PC-9 (cell line): ENCODE data around the gene BZW2. TPM values are rescaled to one million over a fixed set of nuclear protein-coding genes. Genes with fewer than 3 reads are reported as not detected.

Experiments used
- BruUV-seq: library from RNA; stranded (reverse); fragments of 400-500 nt; replicated peaks from 2 replicates; lab custom pipeline; 2021; lab: Mats Ljungman, UMichigan
- CTCF ChIA-PET: fragments of 300-600 bp; sonication (Branson Sonifier 250); formaldehyde crosslinking; loops from one replicate; lab custom pipeline; 2022; ENCODE audit warnings: antibody characterized with exemption; lab: Charles Lee
- POLR2A ChIA-PET: fragments of 300-600 bp; sonication (Branson Sonifier 250); formaldehyde crosslinking; loops from one replicate; lab custom pipeline; 2022; ENCODE audit warnings: antibody characterized with exemption; ENCODE audit not compliant: unreplicated experiment; lab: Charles Lee
- DNase-seq, 2 experiments: peaks; one replicate each; pipeline versions ENCODE4 v3.0.0 to v3.0.0-alpha.2; 2015 to 2022; ENCODE audit warnings: mixed read lengths in 1 of 2
- H2AFZ ChIP-seq: fragments of 200-600 bp; sonication (generic); 2 replicates; pipeline ENCODE4 v1.8.1; 2017; ENCODE audit warnings: antibody characterized with exemption
- H3F3A ChIP-seq: fragments of 200-600 bp; sonication (generic); 2 replicates; pipeline ENCODE4 v1.8.1; 2017; ENCODE audit warnings: antibody characterized with exemption, mild to moderate bottlenecking, low read depth; ENCODE audit not compliant: insufficient read depth
- H3K27ac ChIP-seq: fragments of 200-600 bp; sonication (generic); 2 replicates; pipeline ENCODE4 v1.6.1; 2016; ENCODE audit warnings: mixed run types
- H3K27me3 ChIP-seq: fragments of 200-600 bp; sonication (generic); 2 replicates; pipeline ENCODE4 v1.6.1; 2016; ENCODE audit warnings: low read depth, mixed run types; ENCODE audit not compliant: insufficient read depth
- H3K36me3 ChIP-seq: fragments of 200-600 bp; sonication (generic); 2 replicates; pipeline ENCODE4 v1.6.1; 2016; ENCODE audit warnings: low read depth, mixed run types
- H3K4me1 ChIP-seq: fragments of 200-600 bp; sonication (generic); replicated peaks from 2 replicates; pipeline ENCODE4 v1.6.1; 2016; ENCODE audit warnings: mixed run types; ENCODE audit not compliant: insufficient read depth
- H3K4me2 ChIP-seq: fragments of 200-600 bp; sonication (generic); 2 replicates; pipeline ENCODE4 v1.6.1; 2017; ENCODE audit warnings: mixed run types
- H3K4me3 ChIP-seq: fragments of 200-600 bp; sonication (generic); 2 replicates; pipeline ENCODE4 v1.6.1; 2016; ENCODE audit warnings: mixed run types
- H3K79me2 ChIP-seq: fragments of 200-600 bp; sonication (generic); 2 replicates; pipeline ENCODE4 v1.6.1; 2017; ENCODE audit warnings: low read depth, mixed run types
- H3K9me2 ChIP-seq: fragments of 200-600 bp; sonication (generic); 2 replicates; pipeline ENCODE4 v1.8.1; 2017; ENCODE audit warnings: mild to moderate bottlenecking; ENCODE audit not compliant: insufficient read depth
- H3K9me3 ChIP-seq: fragments of 200-600 bp; sonication (generic); 2 replicates; pipeline ENCODE4 v1.8.1; 2016; ENCODE audit warnings: low read depth; ENCODE audit not compliant: insufficient read depth
- H4K20me1 ChIP-seq: fragments of 200-600 bp; sonication (generic); 2 replicates; pipeline ENCODE4 v1.8.1; 2017; ENCODE audit not compliant: insufficient read depth
- CTCF ChIP-seq: fragments of 200-600 bp; sonication (generic); conservative IDR thresholded peaks from 2 replicates; pipeline ENCODE4 v1.6.1; 2017; ENCODE audit warnings: mixed run types, antibody characterized with exemption, mild to moderate bottlenecking, moderate library complexity
- EZH2 ChIP-seq: fragments of 200-600 bp; sonication (generic); IDR thresholded peaks from 2 replicates; pipeline ENCODE4 v1.8.0; 2017; ENCODE audit warnings: antibody characterized with exemption, low read depth
- intact Hi-C: fragments of 100-400 bp; cut with micrococcal nuclease; formaldehyde crosslinking; loops from one replicate; pipeline ENCODE4 v1.10.0; 2022; ENCODE audit not compliant: unreplicated experiment
- total RNA-seq: library from RNA; stranded (reverse); gene quantifications from 2 replicates; pipeline ENCODE4 v1.2.3, GENCODE V29; 2021

Gene BZW2
- total RNA-seq, 1 experiment from 2014 or later: 93.7 TPM

GRCh38 chr7:16721541-16721940 lies 75.6 kb downstream of the BZW2 start:
- no peak for DNase-seq
- BruUV-seq: no TSS peak
- intact Hi-C loops: no loop called here
- ChIA-PET CTCF (no interaction called here), POLR2A (interaction anchor here (0.7 kb wide), 1 partner anchor 71 kb away, joined by 3 read pairs; no protein-coding TSS in a partner anchor)
- Histone ChIP-seq H3K79me2 (no peaks in the 10 kb centered on the region), H3K9me2 (no peaks in the 10 kb centered on the region), H3K27ac (no peak overlapping the region), H3F3A (peaks cover 9% of the 10 kb centered on the region; the same call in 1 of the 2 replicates), H3K4me1 (peaks cover 17% of the 10 kb centered on the region), H3K36me3 (no peaks in the 10 kb centered on the region), H4K20me1 (no peaks in the 10 kb centered on the region), H3K9me3 (no peaks in the 10 kb centered on the region), H3K4me3 (no peak overlapping the region), H3K4me2 (no peak overlapping the region), H2AFZ (no peak overlapping the region), H3K27me3 (no peaks in the 10 kb centered on the region)
- no peak for TF ChIP-seq CTCF
- no peak for TF ChIP-seq EZH2

- CTCF ChIA-PET: no interaction called here
- POLR2A ChIA-PET: no interaction called here
- H4K20me1 ChIP-seq: no peaks in the 10 kb centered on the region
Measured at GRCh38 chr7:16724344-16724743, 78.4 kb downstream of the BZW2 start.

GRCh38 chr7:16726189-16726588 lies 80.2 kb downstream of the BZW2 start:
- ChIA-PET POLR2A (no interaction called here), CTCF (no interaction called here)
- no peaks in the 10 kb centered on the region for H4K20me1 ChIP-seq
- H3F3A ChIP-seq: no peaks in the 10 kb centered on the region
- no peak overlapping the region for H3K4me2 ChIP-seq
- no TSS peak for BruUV-seq
- H3K4me3 ChIP-seq: no peak overlapping the region
- intact Hi-C loops: no loop called here
- no peak overlapping the region for H2AFZ ChIP-seq
- no peaks in the 10 kb centered on the region for H3K4me1 ChIP-seq
- no peaks in the 10 kb centered on the region for H3K9me3 ChIP-seq
- no peaks in the 10 kb centered on the region for H3K79me2 ChIP-seq
- H3K36me3 ChIP-seq: no peaks in the 10 kb centered on the region
- TF ChIP-seq CTCF (no peak), EZH2 (no peak)
- no peaks in the 10 kb centered on the region for H3K9me2 ChIP-seq
- no peaks in the 10 kb centered on the region for H3K27me3 ChIP-seq
- no peak overlapping the region for H3K27ac ChIP-seq
- DNase-seq: no peak

More at GRCh38 chr7:16724344-16724743, 78.4 kb downstream of the BZW2 start:
- Histone ChIP-seq H3F3A (peaks cover 5% of the 10 kb centered on the region; the same call in 1 of the 2 replicates), H3K4me3 (no peak overlapping the region), H3K79me2 (no peaks in the 10 kb centered on the region), H3K4me2 (no peak overlapping the region), H3K9me3 (no peaks in the 10 kb centered on the region), H3K9me2 (no peaks in the 10 kb centered on the region), H3K27ac (no peak overlapping the region), H3K27me3 (no peaks in the 10 kb centered on the region), H3K36me3 (no peaks in the 10 kb centered on the region), H2AFZ (no peak overlapping the region), H3K4me1 (peaks cover 6% of the 10 kb centered on the region)
- no peak for DNase-seq
- TF ChIP-seq CTCF: no peak
- no peak for TF ChIP-seq EZH2
- no TSS peak for BruUV-seq
- intact Hi-C loops: no loop called here
